Measurements from ENCODE around the gene MRPL55.

- TF ChIP-seq, protein P1, sequence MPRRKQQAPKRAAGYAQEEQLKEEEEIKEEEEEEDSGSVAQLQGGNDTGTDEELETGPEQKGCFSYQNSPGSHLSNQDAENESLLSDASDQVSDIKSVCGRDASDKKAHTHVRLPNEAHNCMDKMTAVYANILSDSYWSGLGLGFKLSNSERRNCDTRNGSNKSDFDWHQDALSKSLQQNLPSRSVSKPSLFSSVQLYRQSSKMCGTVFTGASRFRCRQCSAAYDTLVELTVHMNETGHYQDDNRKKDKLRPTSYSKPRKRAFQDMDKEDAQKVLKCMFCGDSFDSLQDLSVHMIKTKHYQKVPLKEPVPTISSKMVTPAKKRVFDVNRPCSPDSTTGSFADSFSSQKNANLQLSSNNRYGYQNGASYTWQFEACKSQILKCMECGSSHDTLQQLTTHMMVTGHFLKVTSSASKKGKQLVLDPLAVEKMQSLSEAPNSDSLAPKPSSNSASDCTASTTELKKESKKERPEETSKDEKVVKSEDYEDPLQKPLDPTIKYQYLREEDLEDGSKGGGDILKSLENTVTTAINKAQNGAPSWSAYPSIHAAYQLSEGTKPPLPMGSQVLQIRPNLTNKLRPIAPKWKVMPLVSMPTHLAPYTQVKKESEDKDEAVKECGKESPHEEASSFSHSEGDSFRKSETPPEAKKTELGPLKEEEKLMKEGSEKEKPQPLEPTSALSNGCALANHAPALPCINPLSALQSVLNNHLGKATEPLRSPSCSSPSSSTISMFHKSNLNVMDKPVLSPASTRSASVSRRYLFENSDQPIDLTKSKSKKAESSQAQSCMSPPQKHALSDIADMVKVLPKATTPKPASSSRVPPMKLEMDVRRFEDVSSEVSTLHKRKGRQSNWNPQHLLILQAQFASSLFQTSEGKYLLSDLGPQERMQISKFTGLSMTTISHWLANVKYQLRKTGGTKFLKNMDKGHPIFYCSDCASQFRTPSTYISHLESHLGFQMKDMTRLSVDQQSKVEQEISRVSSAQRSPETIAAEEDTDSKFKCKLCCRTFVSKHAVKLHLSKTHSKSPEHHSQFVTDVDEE (CRISPR knock-in tag; IDR thresholded peaks at IDR 0.05): no peak
- TF ChIP-seq ZC3H10 (CRISPR knock-in tag; IDR thresholded peaks at IDR 0.05) (no peak), RARB (CRISPR knock-in tag; IDR thresholded peaks at IDR 0.05) (no peak), ZNF565 (CRISPR knock-in tag; conservative IDR thresholded peaks at IDR 0.05; ENCODE audit: low read depth) (no peak), ARNTL (CRISPR knock-in tag; IDR thresholded peaks at IDR 0.05; ENCODE audit: borderline replicate concordance, low read depth) (no peak), ZFP30 (CRISPR knock-in tag; IDR thresholded peaks at IDR 0.05) (no peak), PATZ1 (CRISPR knock-in tag; IDR thresholded peaks at IDR 0.05; ENCODE audit: borderline replicate concordance) (no peak), CREB5 (CRISPR knock-in tag; IDR thresholded peaks at IDR 0.05; ENCODE audit: low read depth) (no peak), PPARA (CRISPR knock-in tag; IDR thresholded peaks at IDR 0.05; ENCODE audit: borderline replicate concordance) (no peak), ZFP3 (CRISPR knock-in tag; IDR thresholded peaks at IDR 0.05) (no peak), POU6F1 (CRISPR knock-in tag; IDR thresholded peaks at IDR 0.05; ENCODE audit: borderline replicate concordance, low read depth) (no peak)
These were observed 27.8 kb upstream of the MRPL55 start for GRCh38 chr1:228136901-228137300.

Measured in SK-N-SH treated with all-trans-retinoic acid at 6 μM for 48 hours (cell line).